Body of pancreas (tissue), 4 donors: ENCODE data around the gene PTPRQ. TPM values are rescaled to one million over a fixed set of nuclear protein-coding genes. Genes with fewer than 3 reads are reported as not detected.

ENCODE experiments used
- ATAC-seq: fragments of 150-250 bp; one replicate; pipeline ENCODE4 v1.9.1; 2016
- DNase-seq, 4 donors: peaks; one replicate each; pipeline ENCODE4 v3.0.0-alpha.2; 2019
- H3K27ac ChIP-seq, 4 donors: fragments of 200-600 bp; sonication (generic); 1 replicate in 3 of 4; 2 replicates in 1 of 4; pipeline versions ENCODE4 v1.5.1 to v1.6.1; 2016 to 2019; ENCODE audit warnings: mild to moderate bottlenecking in 1 of 4, mixed read lengths in 1 of 4, moderate library complexity in 1 of 4
- H3K27me3 ChIP-seq, 2 donors: fragments of 200-600 bp; sonication (generic); one replicate each; pipeline ENCODE4 v1.6.0; 2016; ENCODE audit warnings: mild to moderate bottlenecking in 1 of 2
- H3K36me3 ChIP-seq, 2 donors: fragments of 200-600 bp; sonication (generic); replicated peaks in 1 of 2; 2 replicates each; pipeline ENCODE4 v1.5.1; 2016; ENCODE audit warnings: low read depth in 2 of 2; ENCODE audit not compliant: insufficient read depth in 1 of 2
- H3K4me1 ChIP-seq: fragments of 200-600 bp; sonication (generic); one replicate; pipeline ENCODE4 v1.6.0; 2016
- H3K4me3 ChIP-seq, 2 donors: fragments of 200-600 bp; sonication (generic); 1 replicate in 1 of 2; 2 replicates in 1 of 2; pipeline ENCODE4 v1.5.1; 2016 to 2019
- H3K9me3 ChIP-seq, 3 donors: fragments of 200-600 bp; sonication (generic); 1 replicate in 2 of 3; 2 replicates in 1 of 3; pipeline ENCODE4 v1.5.1; 2016
- POLR2A ChIP-seq, 3 donors: fragments of 450-650 bp; IDR thresholded peaks; one replicate each; pipeline ENCODE4 v1.6.1; 2016; ENCODE audit warnings: antibody characterized with exemption in 3 of 3, mild to moderate bottlenecking in 2 of 3
- WGBS, 2 donors: methylation state at CpG; one replicate each; pipeline ENCODE4 v1.1.5; 2017; 5-methylcytosine and 5-hydroxymethylcytosine counted together
- intact Hi-C: fragments of 100-400 bp; cut with DNase I; formaldehyde crosslinking; loops from one replicate; pipeline ENCODE4 v1.15.1; 2023
- total RNA-seq, 2 donors: library from RNA; depleted of rRNA; stranded (reverse); fragments of >200 nt; gene quantifications; one replicate each; pipeline ENCODE4 v1.1.0, GENCODE V29; 2016
- TF ChIP-seq, protein P1 (sequence below), 7 experiments: fragments of 450-650 bp in 4 of 7; fragments of 200-600 bp in 3 of 7; sonication (generic) in 3 of 7; IDR thresholded peaks; one replicate each; pipeline ENCODE4 v1.5.1; 2016 to 2019; ENCODE audit warnings: antibody characterized with exemption in 7 of 7

Gene PTPRQ
- total RNA-seq, 2 donors from 2014 or later: 0.52 to 0.66 TPM

- H3K27me3 ChIP-seq: no peaks in the 10 kb centered on the region
- no peaks in the 10 kb centered on the region for H3K4me1 ChIP-seq
- DNase-seq (no peak), ATAC-seq (no peak)
- TF ChIP-seq POLR2A (IDR thresholded peaks at IDR 0.05): no peak
- TF ChIP-seq, protein P1, sequence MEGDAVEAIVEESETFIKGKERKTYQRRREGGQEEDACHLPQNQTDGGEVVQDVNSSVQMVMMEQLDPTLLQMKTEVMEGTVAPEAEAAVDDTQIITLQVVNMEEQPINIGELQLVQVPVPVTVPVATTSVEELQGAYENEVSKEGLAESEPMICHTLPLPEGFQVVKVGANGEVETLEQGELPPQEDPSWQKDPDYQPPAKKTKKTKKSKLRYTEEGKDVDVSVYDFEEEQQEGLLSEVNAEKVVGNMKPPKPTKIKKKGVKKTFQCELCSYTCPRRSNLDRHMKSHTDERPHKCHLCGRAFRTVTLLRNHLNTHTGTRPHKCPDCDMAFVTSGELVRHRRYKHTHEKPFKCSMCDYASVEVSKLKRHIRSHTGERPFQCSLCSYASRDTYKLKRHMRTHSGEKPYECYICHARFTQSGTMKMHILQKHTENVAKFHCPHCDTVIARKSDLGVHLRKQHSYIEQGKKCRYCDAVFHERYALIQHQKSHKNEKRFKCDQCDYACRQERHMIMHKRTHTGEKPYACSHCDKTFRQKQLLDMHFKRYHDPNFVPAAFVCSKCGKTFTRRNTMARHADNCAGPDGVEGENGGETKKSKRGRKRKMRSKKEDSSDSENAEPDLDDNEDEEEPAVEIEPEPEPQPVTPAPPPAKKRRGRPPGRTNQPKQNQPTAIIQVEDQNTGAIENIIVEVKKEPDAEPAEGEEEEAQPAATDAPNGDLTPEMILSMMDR (IDR thresholded peaks at IDR 0.05): no peak
- H3K4me3 ChIP-seq: no peak overlapping the region
- H3K36me3 ChIP-seq: no peaks in the 10 kb centered on the region
- intact Hi-C loops: no loop called here
- H3K9me3 ChIP-seq: no peaks in the 10 kb centered on the region
- WGBS, 2 donors: 85 to 86% methylated on average over 1 of the region's 1 CpG
- no peak overlapping the region for H3K27ac ChIP-seq
These were observed 234.0 kb downstream of the PTPRQ start for GRCh38 chr12:80677994-80678393.

DNA sequence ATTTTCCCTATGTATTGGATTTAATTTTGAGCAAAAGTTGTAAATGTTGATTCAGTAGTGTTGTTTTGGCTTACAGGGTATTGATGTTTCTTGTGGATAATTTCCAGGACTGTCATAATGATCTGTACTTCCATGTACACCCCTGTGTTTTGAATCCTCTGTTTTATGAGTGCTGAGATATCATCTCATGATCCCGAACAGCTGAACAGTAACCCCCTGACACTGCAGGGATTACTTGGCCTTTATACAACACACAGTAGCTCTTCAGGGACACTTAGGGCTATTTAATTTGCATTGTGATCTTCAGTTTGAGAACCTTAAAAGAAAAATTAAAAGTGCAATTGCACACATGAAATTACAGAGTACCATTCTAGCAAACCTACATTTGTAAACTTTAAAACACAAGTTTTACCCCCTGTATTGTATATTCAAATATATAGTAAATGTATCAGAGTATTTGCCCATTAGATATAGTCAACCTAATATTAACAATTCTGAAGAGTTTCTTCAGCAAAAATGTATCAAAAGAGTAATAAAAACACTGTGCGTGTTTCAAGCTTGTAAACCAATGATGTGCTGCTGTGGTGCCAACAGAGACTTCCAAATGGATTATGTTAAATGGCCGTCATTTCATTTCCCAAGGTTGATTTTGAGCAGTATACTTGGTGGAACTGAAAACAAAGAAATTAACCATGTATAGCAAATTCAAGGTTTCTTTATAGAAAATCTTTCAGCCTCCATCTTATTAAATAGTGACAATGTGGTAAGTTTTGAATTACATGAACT, 235.5 kb downstream of the PTPRQ start:
- H3K27me3 ChIP-seq: no peaks in the 10 kb centered on the region
- H3K36me3 ChIP-seq: no peaks in the 10 kb centered on the region
- DNase-seq (no peak), ATAC-seq (no peak)
- 71 to 84% methylated on average over 3 of the region's 3 CpGs for WGBS, 2 donors
- TF ChIP-seq, protein P1 (IDR thresholded peaks at IDR 0.05): no peak
- TF ChIP-seq POLR2A (IDR thresholded peaks at IDR 0.05): no peak
- no peak overlapping the region for H3K4me3 ChIP-seq
- H3K4me1 ChIP-seq: no peaks in the 10 kb centered on the region
- no peaks in the 10 kb centered on the region for H3K9me3 ChIP-seq
- H3K27ac ChIP-seq: no peak overlapping the region
- intact Hi-C loops: no loop called here

DNA sequence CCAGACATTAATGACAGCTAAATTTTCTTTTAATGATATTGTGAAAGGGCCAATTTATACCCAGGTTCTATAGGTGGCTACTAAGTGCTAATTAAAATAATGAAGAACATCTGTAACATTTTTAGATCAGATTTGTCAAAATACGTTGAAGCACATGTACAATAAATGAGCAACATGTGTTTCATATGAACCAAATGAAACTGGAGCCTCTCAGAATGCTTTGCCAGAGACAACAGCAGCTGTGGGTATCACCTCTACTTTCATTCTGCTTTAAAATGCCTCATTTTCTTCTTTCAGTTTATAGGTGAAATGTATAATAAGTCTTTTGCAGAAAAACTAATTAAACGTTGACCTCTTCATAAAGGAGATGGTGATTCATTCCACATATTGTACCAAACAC, 237.3 kb downstream of the PTPRQ start:
- no peaks in the 10 kb centered on the region for H3K4me1 ChIP-seq
- intact Hi-C loops: no loop called here
- no peak overlapping the region for H3K27ac ChIP-seq
- no peaks in the 10 kb centered on the region for H3K27me3 ChIP-seq
- ATAC-seq (no peak), DNase-seq (no peak)
- no peaks in the 10 kb centered on the region for H3K36me3 ChIP-seq
- no peak overlapping the region for H3K4me3 ChIP-seq
- no peak for TF ChIP-seq POLR2A (IDR thresholded peaks at IDR 0.05)
- TF ChIP-seq, protein P1 (IDR thresholded peaks at IDR 0.05): no peak
- 58 to 68% methylated on average over 2 of the region's 2 CpGs for WGBS, 2 donors
- no peaks in the 10 kb centered on the region for H3K9me3 ChIP-seq

GRCh38 chr12:80681786-80682185, 237.8 kb downstream of the PTPRQ start:
- TF ChIP-seq, protein P1 (IDR thresholded peaks at IDR 0.05): no peak
- TF ChIP-seq POLR2A (IDR thresholded peaks at IDR 0.05): no peak
- H3K27ac ChIP-seq: no peak overlapping the region
- no peak for DNase-seq
- ATAC-seq: no peak
- no peak overlapping the region for H3K4me3 ChIP-seq
- H3K4me1 ChIP-seq: no peaks in the 10 kb centered on the region
- WGBS, 2 donors: 61 to 68% methylated on average over 3 of the region's 3 CpGs
- no peaks in the 10 kb centered on the region for H3K9me3 ChIP-seq
- intact Hi-C loops: no loop called here
- no peaks in the 10 kb centered on the region for H3K27me3 ChIP-seq
- no peaks in the 10 kb centered on the region for H3K36me3 ChIP-seq

- no peaks in the 10 kb centered on the region for H3K36me3 ChIP-seq
- no peak overlapping the region for H3K4me3 ChIP-seq
- H3K4me1 ChIP-seq: no peaks in the 10 kb centered on the region
- WGBS, 2 donors: 25 to 37% methylated on average over 7 of the region's 7 CpGs
- no peak overlapping the region for H3K27ac ChIP-seq
- H3K27me3 ChIP-seq: no peaks in the 10 kb centered on the region
- DNase-seq: no peak
- intact Hi-C loops: no loop called here
- TF ChIP-seq, protein P1 (IDR thresholded peaks at IDR 0.05): no peak
- no peak for TF ChIP-seq POLR2A (IDR thresholded peaks at IDR 0.05)
- no peaks in the 10 kb centered on the region for H3K9me3 ChIP-seq
- ATAC-seq: no peak
These were observed 240.1 kb downstream of the PTPRQ start for GRCh38 chr12:80684077-80684495.
